Sigmoid colon (tissue), 4 donors: ENCODE measurements around the gene PRRG1.
"Not testable (repeated sequence)": the region's sequence is repeated elsewhere in the genome, so short reads cannot be mapped to it uniquely, and the experiment has no call there.

Source experiments
- CTCF ChIP-seq, 4 experiments: fragments of 450-650 bp in 3 of 4; fragments of 200-600 bp in 1 of 4; IDR thresholded peaks; one replicate each; pipeline ENCODE4 v1.5.1; 2016 to 2019; ENCODE audit warnings: antibody characterized with exemption in 4 of 4, mild to moderate bottlenecking in 3 of 4, moderate library complexity in 2 of 4
- EP300 ChIP-seq, 4 donors: sonication (generic); formaldehyde crosslinking; IDR thresholded peaks; one replicate each; pipeline ENCODE4 v1.6.1; 2017; ENCODE audit warnings: antibody characterized with exemption in 4 of 4
- POLR2A ChIP-seq, 2 donors: fragments of 450-650 bp; IDR thresholded peaks; one replicate each; pipeline ENCODE4 v1.6.1; 2016; ENCODE audit warnings: antibody characterized with exemption in 2 of 2, mild to moderate bottlenecking in 2 of 2, moderate library complexity in 2 of 2
- POLR2AphosphoS5 ChIP-seq, 4 donors: sonication (generic); formaldehyde crosslinking; IDR thresholded peaks; one replicate each; pipeline ENCODE4 v1.6.1; 2017; ENCODE audit warnings: antibody characterized with exemption in 4 of 4

- TF ChIP-seq POLR2A, CTCF, POLR2AphosphoS5, EP300 (IDR thresholded peaks at IDR 0.05): not testable (repeated sequence)
These were observed 135.2 kb downstream of the PRRG1 start for GRCh38 chrX:37484335-37484734.
